ENCODE results near the gene CSH1. TPM values are rescaled to one million over a fixed set of nuclear protein-coding genes. Genes with fewer than 3 reads are reported as not detected.
"Not testable (repeated sequence)": the region's sequence is repeated elsewhere in the genome, so short reads cannot be mapped to it uniquely, and the experiment has no call there.

Gene CSH1
- polyA plus RNA-seq, 6 donors from 2014 or later, result not detected

DNA sequence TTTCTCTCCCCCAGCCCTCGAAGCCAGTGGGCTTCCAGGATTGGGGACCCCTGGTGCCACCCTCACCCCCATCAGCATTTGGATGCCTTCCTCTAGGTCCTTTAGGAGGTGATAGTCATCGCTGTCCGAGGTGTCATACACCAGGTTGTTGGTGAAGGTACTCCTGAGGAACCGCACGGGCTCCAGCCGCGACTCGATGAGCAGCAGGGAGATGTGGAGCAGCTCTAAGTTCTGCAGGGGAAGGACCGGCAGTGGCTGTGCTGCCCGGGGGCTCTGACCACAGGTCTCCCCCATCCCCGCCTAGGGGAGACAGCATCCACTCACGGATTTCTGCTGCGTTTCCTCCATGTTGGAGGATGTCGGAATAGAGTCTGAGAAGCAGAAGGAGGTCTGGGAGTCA is 13.7 kb upstream of the CSH1 start:
- Mint-ChIP-seq H3K27me3 (peaks cover 0 to 4% (median 0%) of the 10 kb centered on the region in 3 donors), H3K4me1 (peaks cover 16 to 38% (median 36%) of the 10 kb centered on the region in 3 donors), H3K9me3 (no peaks in the 10 kb centered on the region), H3K4me3 (peak overlapping the region in 1 of 8 donors; percentile 25), H3K36me3 (no peaks in the 10 kb centered on the region), H3K27ac (peak overlapping the region in 1 of 6 donors; percentile 53)
- ATAC-seq (ENCODE audit: low read depth in 2 of 2) (no peak), DNase-seq (no peak)

GRCh38 chr17:63909586-63909985 is 13.2 kb upstream of the CSH1 start:
- ATAC-seq (ENCODE audit: low read depth in 2 of 2); H3K36me3 Mint-ChIP-seq; H3K9me3 Mint-ChIP-seq; H3K4me3 Mint-ChIP-seq; H3K27me3 Mint-ChIP-seq; H3K27ac Mint-ChIP-seq; DNase-seq: not testable (repeated sequence)
- peaks cover 16 to 33% (median 33%) of the 10 kb centered on the region in 3 donors for H3K4me1 Mint-ChIP-seq

- H3K27ac Mint-ChIP-seq; H3K9me3 Mint-ChIP-seq; H3K4me3 Mint-ChIP-seq; H3K27me3 Mint-ChIP-seq; ATAC-seq (ENCODE audit: low read depth in 2 of 2); DNase-seq; H3K36me3 Mint-ChIP-seq: not testable (repeated sequence)
- peaks cover 13 to 16% (median 15%) of the 10 kb centered on the region in 3 donors for H3K4me1 Mint-ChIP-seq
Measured at GRCh38 chr17:63907161-63907778, 10.9 kb upstream of the CSH1 start.

DNA sequence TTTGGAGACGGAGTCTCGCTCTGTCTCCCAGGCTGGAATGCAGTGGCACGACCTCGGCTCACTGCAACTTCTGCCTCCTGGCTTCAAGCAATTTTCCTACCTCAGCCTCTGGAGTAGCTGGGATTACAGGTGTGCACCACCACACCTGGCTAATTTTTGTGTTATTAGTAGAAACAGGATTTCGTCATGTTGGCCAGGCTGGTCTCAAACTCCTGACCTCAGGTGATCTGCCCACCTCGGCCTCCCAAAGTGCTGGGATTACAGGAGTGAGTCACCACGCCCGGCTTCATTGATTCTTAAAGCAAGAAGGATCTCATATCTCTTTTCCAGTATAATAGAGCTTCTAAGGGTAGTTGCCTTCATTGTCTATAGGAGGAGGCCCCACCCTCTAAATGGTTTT is 8.4 kb upstream of the CSH1 start:
- not testable (repeated sequence) for H3K36me3 Mint-ChIP-seq; ATAC-seq (ENCODE audit: low read depth in 2 of 2); H3K4me3 Mint-ChIP-seq; H3K27me3 Mint-ChIP-seq; H3K4me1 Mint-ChIP-seq; H3K9me3 Mint-ChIP-seq; DNase-seq
- H3K27ac Mint-ChIP-seq, result peak overlapping the region in 1 of 6 donors; percentile 54

- not testable (repeated sequence) for H3K27me3 Mint-ChIP-seq, H3K4me1 Mint-ChIP-seq, H3K36me3 Mint-ChIP-seq, H3K9me3 Mint-ChIP-seq
- DNase-seq (peak; percentile 63), ATAC-seq (ENCODE audit: low read depth in 2 of 2) (peak; percentile 97 to 98)
- Mint-ChIP-seq H3K4me3 (peak overlapping the region in 1 of 8 donors; percentile 84), H3K27ac (peak overlapping the region in 1 of 6 donors; percentile 94)
Measured at GRCh38 chr17:63903787-63904201, 7.4 kb upstream of the CSH1 start.

GRCh38 chr17:63901971-63902370 is 5.6 kb upstream of the CSH1 start:
- not testable (repeated sequence) for H3K9me3 Mint-ChIP-seq; H3K36me3 Mint-ChIP-seq; DNase-seq; H3K27me3 Mint-ChIP-seq; H3K27ac Mint-ChIP-seq; H3K4me1 Mint-ChIP-seq; ATAC-seq (ENCODE audit: low read depth in 2 of 2); H3K4me3 Mint-ChIP-seq

- H3K27ac Mint-ChIP-seq, result peak overlapping the region in 1 of 6 donors; percentile 3
- DNase-seq, result not testable (repeated sequence)
Measured at GRCh38 chr17:63898899-63899798, 2.8 kb upstream of the CSH1 start.

GRCh38 chr17:63894821-63895220 is 1.6 kb downstream of the CSH1 start:
- not testable (repeated sequence) for ATAC-seq (ENCODE audit: low read depth in 2 of 2); H3K4me3 Mint-ChIP-seq; H3K27me3 Mint-ChIP-seq; H3K27ac Mint-ChIP-seq; H3K4me1 Mint-ChIP-seq; H3K36me3 Mint-ChIP-seq; DNase-seq; H3K9me3 Mint-ChIP-seq

More at GRCh38 chr17:63898899-63899798, 2.8 kb upstream of the CSH1 start:
- ATAC-seq (ENCODE audit: low read depth in 2 of 2); H3K4me3 Mint-ChIP-seq; H3K4me1 Mint-ChIP-seq; H3K36me3 Mint-ChIP-seq; H3K9me3 Mint-ChIP-seq; H3K27me3 Mint-ChIP-seq: not testable (repeated sequence)

GRCh38 chr17:63894021-63894420 is 2.4 kb downstream of the CSH1 start:
- H3K36me3 Mint-ChIP-seq; H3K4me3 Mint-ChIP-seq; H3K27me3 Mint-ChIP-seq; ATAC-seq (ENCODE audit: low read depth in 2 of 2); H3K9me3 Mint-ChIP-seq; H3K4me1 Mint-ChIP-seq; DNase-seq; H3K27ac Mint-ChIP-seq: not testable (repeated sequence)

GRCh38 chr17:63892316-63893037 is 3.9 kb downstream of the CSH1 start:
- H3K36me3 Mint-ChIP-seq; ATAC-seq (ENCODE audit: low read depth in 2 of 2); H3K4me1 Mint-ChIP-seq; H3K9me3 Mint-ChIP-seq; DNase-seq; H3K4me3 Mint-ChIP-seq; H3K27me3 Mint-ChIP-seq: not testable (repeated sequence)
- peak overlapping the region in 1 of 6 donors; percentile 63 for H3K27ac Mint-ChIP-seq

DNA sequence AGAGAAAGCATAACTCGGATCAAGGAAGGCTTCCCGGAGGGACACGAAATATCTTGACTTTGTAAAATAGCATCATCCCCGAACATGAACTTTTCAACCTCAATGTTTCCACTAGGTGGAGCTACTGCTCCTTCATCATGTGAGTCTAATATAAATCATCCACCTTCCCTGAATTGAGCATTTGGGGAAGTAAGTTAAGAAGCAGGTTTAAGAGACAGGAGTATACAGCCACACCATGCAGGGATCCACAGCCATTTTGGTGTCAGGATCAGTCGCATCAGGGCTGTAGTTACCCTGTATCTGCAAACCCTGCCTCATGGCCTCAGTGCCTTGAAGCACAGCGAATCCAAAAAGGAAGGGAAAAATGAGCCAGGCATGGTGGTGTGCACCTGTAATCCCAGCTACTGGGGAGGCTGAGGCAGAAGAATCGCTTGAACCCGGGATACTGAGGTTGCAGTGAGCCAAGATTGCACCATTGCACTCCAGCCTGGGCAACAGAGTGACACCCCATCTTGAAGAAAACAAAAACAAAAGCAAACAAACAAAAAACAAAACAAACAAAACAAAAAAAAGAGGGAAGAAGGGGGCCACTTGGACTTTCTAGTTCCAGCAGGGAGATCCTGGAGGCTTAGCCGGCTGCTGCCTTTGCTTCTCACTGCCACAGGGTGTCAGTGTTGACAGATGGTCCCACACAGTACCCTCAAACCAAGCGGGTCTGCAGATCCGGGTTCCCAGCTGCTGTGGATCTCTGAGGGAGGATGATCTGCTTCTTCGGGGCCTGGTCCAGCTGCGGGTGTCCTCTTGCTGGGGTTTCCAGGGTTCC is 7.1 kb downstream of the CSH1 start:
- peak overlapping the region in 1 of 6 donors; percentile 86 for H3K27ac Mint-ChIP-seq
- not testable (repeated sequence) for H3K27me3 Mint-ChIP-seq, H3K36me3 Mint-ChIP-seq, H3K4me1 Mint-ChIP-seq, H3K9me3 Mint-ChIP-seq
- DNase-seq (peak; percentile 37), ATAC-seq (ENCODE audit: low read depth in 2 of 2) (peak; percentile 94 to 97)
- peak overlapping the region in 1 of 8 donors; percentile 42 for H3K4me3 Mint-ChIP-seq

DNA sequence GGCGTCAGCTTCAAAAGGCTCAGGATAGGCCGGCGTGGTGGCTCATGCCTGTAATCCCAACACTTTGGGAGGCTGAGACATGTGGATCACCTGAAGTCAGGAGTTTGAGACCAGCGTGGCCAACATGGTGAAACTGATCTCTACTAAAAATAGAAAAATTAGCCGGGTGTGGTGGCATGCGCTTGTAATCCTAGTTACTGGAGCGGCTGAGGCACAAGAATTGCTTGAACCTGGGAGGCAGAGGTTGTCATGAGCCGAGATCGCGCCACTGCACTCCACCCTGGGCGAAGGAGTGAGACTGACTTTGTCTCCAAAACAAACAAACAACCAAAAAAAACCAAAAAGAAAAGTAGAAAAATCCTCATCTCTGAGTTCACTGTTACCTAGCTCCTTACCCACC is 11.3 kb downstream of the CSH1 start:
- not testable (repeated sequence) for H3K9me3 Mint-ChIP-seq; ATAC-seq (ENCODE audit: low read depth in 2 of 2); H3K36me3 Mint-ChIP-seq; H3K27ac Mint-ChIP-seq; DNase-seq; H3K4me3 Mint-ChIP-seq
- Mint-ChIP-seq H3K4me1 (peaks cover 10 to 16% (median 12%) of the 10 kb centered on the region in 3 donors), H3K27me3 (peaks cover 0 to 13% (median 11%) of the 10 kb centered on the region in 3 donors)

GRCh38 chr17:63882626-63883126 is 13.7 kb downstream of the CSH1 start:
- not testable (repeated sequence) for H3K4me3 Mint-ChIP-seq; DNase-seq; ATAC-seq (ENCODE audit: low read depth in 2 of 2); H3K36me3 Mint-ChIP-seq; H3K9me3 Mint-ChIP-seq
- peaks cover 7 to 20% (median 17%) of the 10 kb centered on the region in 3 donors for H3K27me3 Mint-ChIP-seq
- peak overlapping the region in 1 of 6 donors; percentile 56 for H3K27ac Mint-ChIP-seq
- peaks cover 6 to 12% (median 10%) of the 10 kb centered on the region in 3 donors for H3K4me1 Mint-ChIP-seq

Measured in naive B cell (primary cell).